ENCODE results near the gene PDCD6IP. TPM values are rescaled to one million over a fixed set of nuclear protein-coding genes. Genes with fewer than 3 reads are reported as not detected.

PDCD6IP gene
- total RNA-seq, 1 donor from 2014 or later, result 172 TPM

DNA sequence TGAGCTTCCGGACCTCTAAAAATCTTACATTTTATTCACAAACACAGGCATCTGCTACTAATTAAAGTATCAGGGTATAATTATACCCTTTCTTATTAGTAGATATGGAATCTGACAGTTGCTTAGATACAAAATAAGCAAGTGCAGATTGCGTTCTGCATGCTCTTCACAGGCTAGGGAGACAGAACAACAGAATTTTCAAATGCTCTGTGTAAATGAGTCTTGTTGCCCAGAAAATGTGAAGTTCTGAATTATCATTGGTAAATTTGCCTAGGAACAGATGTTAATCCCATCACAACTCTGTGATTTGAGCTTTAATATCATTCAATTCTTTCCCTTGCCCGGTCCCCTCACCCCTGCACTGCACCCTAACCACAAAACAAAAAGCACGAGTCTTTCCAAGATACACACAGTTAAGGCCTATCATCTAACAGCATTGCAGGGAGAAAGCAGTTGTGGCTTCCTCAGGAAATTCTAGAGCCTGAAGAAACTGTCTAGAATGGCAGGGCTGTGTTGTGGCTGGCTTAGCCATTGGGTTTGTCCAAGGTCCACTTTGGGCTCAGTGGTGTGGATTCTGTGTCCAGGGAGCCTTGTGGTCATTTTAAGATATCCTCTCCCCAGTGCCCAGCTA lies 119.8 kb downstream of the PDCD6IP start:
- no peak for DNase-seq (ENCODE audit: extremely low read depth, low read depth, low spot score)

Other genes starting within 250 kb of the PDCD6IP start
- gene CLASP2, start 80.4 kb upstream of the PDCD6IP start, total RNA-seq, result 20.9 and 38.6 TPM in 2 replicates